Measurements from ENCODE around the gene ANKRD33B. TPM values are rescaled to one million over a fixed set of nuclear protein-coding genes. Genes with fewer than 3 reads are reported as not detected.

ANKRD33B gene
- total RNA-seq, 1 experiment from 2014 or later: 14.9 TPM

GRCh38 chr5:10559151-10559550 is 4.7 kb upstream of the ANKRD33B start:
- Histone ChIP-seq H3K4me2 (ENCODE audit: low read length) (no peak overlapping the region), H3K9ac (ENCODE audit: low read length) (no peak overlapping the region), H3F3A (ENCODE audit: low read length, unreplicated experiment) (peaks cover 4% of the 10 kb centered on the region), H3K36me3 (ENCODE audit: low read depth, low read length) (no peaks in the 10 kb centered on the region), H3K79me2 (ENCODE audit: low read length) (peaks cover 10% of the 10 kb centered on the region; the same call in 1 of the 2 replicates), H3K9me2 (replicated peaks; ENCODE audit: low read length) (no peaks in the 10 kb centered on the region), H3K9me3 (ENCODE audit: low read length) (no peaks in the 10 kb centered on the region), H3K27me3 (ENCODE audit: low read length) (no peaks in the 10 kb centered on the region), H3K27ac (ENCODE audit: low read length) (no peak overlapping the region), H3K4me1 (ENCODE audit: insufficient read depth, low read length) (peaks cover 47% of the 10 kb centered on the region), H3K4me3 (ENCODE audit: low read length) (no peak overlapping the region), H2AFZ (ENCODE audit: low read length) (no peak overlapping the region), H4K20me1 (ENCODE audit: low read length) (no peaks in the 10 kb centered on the region)
- TF ChIP-seq CTCF (conservative IDR thresholded peaks at IDR 0.05; ENCODE audit: low read depth, low read length) (no peak), EZH2 (IDR thresholded peaks at IDR 0.05; ENCODE audit: low read length, unreplicated experiment) (no peak), EZH2phosphoT487 (IDR thresholded peaks at IDR 0.05; ENCODE audit: borderline replicate concordance, low read length) (no peak)
- BruUV-seq (replicated peaks): no TSS peak
- ChIA-PET CTCF (no interaction called here), POLR2A (ENCODE audit: unreplicated experiment) (no interaction called here)
- DNase-seq (no peak), ATAC-seq (no peak)
- intact Hi-C loops (cut with micrococcal nuclease): loop anchor here (5.0 kb wide), 1 partner anchor 68 kb away; no protein-coding TSS in a partner anchor

GRCh38 chr5:10559871-10560270 is 4.0 kb upstream of the ANKRD33B start:
- Histone ChIP-seq H3F3A (ENCODE audit: low read length, unreplicated experiment) (peaks cover 4% of the 10 kb centered on the region), H4K20me1 (ENCODE audit: low read length) (peaks cover under 1% of the 10 kb centered on the region; the same call in 1 of the 2 replicates), H3K9ac (ENCODE audit: low read length) (no peak overlapping the region), H2AFZ (ENCODE audit: low read length) (no peak overlapping the region), H3K4me3 (ENCODE audit: low read length) (no peak overlapping the region), H3K4me2 (ENCODE audit: low read length) (no peak overlapping the region), H3K79me2 (ENCODE audit: low read length) (peaks cover 16% of the 10 kb centered on the region), H3K36me3 (ENCODE audit: low read depth, low read length) (no peaks in the 10 kb centered on the region), H3K27ac (ENCODE audit: low read length) (no peak overlapping the region), H3K9me2 (replicated peaks; ENCODE audit: low read length) (no peaks in the 10 kb centered on the region), H3K9me3 (ENCODE audit: low read length) (no peaks in the 10 kb centered on the region), H3K4me1 (ENCODE audit: insufficient read depth, low read length) (peaks cover 41% of the 10 kb centered on the region), H3K27me3 (ENCODE audit: low read length) (no peaks in the 10 kb centered on the region)
- intact Hi-C loops (cut with micrococcal nuclease): loop anchor here (5.0 kb wide), 1 partner anchor 67 kb away; no protein-coding TSS in a partner anchor
- ATAC-seq: no peak
- no peak for TF ChIP-seq EZH2phosphoT487 (IDR thresholded peaks at IDR 0.05; ENCODE audit: borderline replicate concordance, low read length)
- TF ChIP-seq CTCF (conservative IDR thresholded peaks at IDR 0.05; ENCODE audit: low read depth, low read length): no peak
- TF ChIP-seq EZH2 (IDR thresholded peaks at IDR 0.05; ENCODE audit: low read length, unreplicated experiment): no peak
- CTCF ChIA-PET: no interaction called here
- POLR2A ChIA-PET (ENCODE audit: unreplicated experiment): no interaction called here
- BruUV-seq (replicated peaks): no TSS peak
- no peak for DNase-seq

GRCh38 chr5:10562201-10563109 is 1.4 kb upstream of the ANKRD33B start:
- no peak for DNase-seq
- POLR2A ChIA-PET (ENCODE audit: unreplicated experiment): no interaction called here
- CTCF ChIA-PET: no interaction called here
- H3K9ac ChIP-seq (ENCODE audit: low read length): peak overlapping the region; percentile 89
- H3K27me3 ChIP-seq (ENCODE audit: low read length): no peaks in the 10 kb centered on the region
- no peak overlapping the region for H2AFZ ChIP-seq (ENCODE audit: low read length)
- H3F3A ChIP-seq (ENCODE audit: low read length, unreplicated experiment): no peaks in the 10 kb centered on the region
- no peaks in the 10 kb centered on the region for H3K36me3 ChIP-seq (ENCODE audit: low read depth, low read length)
- no peak overlapping the region for H3K27ac ChIP-seq (ENCODE audit: low read length)
- peaks cover 36% of the 10 kb centered on the region for H3K4me1 ChIP-seq (ENCODE audit: insufficient read depth, low read length)
- H3K9me3 ChIP-seq (ENCODE audit: low read length): no peaks in the 10 kb centered on the region
- TSS peak; percentile 47 for BruUV-seq (replicated peaks)
- H3K4me3 ChIP-seq (ENCODE audit: low read length): peak overlapping the region; percentile 82; the same call in 1 of the 2 replicates
- H3K79me2 ChIP-seq (ENCODE audit: low read length): peaks cover 41% of the 10 kb centered on the region
- H3K4me2 ChIP-seq (ENCODE audit: low read length): peak overlapping the region; percentile 98
- intact Hi-C loops (cut with micrococcal nuclease): no loop called here
- H3K9me2 ChIP-seq (replicated peaks; ENCODE audit: low read length): no peaks in the 10 kb centered on the region
- peaks cover 22% of the 10 kb centered on the region for H4K20me1 ChIP-seq (ENCODE audit: low read length)
- no peak for ATAC-seq
- TF ChIP-seq EZH2 (IDR thresholded peaks at IDR 0.05; ENCODE audit: low read length, unreplicated experiment): no peak

Measured in PC-3 (cell line).